ENCODE data around the gene SH3BGRL. TPM values are rescaled to one million over a fixed set of nuclear protein-coding genes. Genes with fewer than 3 reads are reported as not detected.
"Not testable (repeated sequence)": the region's sequence is repeated elsewhere in the genome, so short reads cannot be mapped to it uniquely, and the experiment has no call there.

SH3BGRL gene
- total and polyA plus RNA-seq, 2 donors from 2014 or later: 114 to 130 TPM

GRCh38 chrX:81336455-81337152, 134.7 kb downstream of the SH3BGRL start:
- FAIRE-seq (no peak), DNase-seq (peak in 1 of 5 donors; percentile 19)
- no peaks in the 10 kb centered on the region for H3K9me3 ChIP-seq (ENCODE audit: control insufficient read depth in 2 of 3, insufficient read depth in 1 of 3, low read length in 3 of 3)
- TF ChIP-seq, protein P1, sequence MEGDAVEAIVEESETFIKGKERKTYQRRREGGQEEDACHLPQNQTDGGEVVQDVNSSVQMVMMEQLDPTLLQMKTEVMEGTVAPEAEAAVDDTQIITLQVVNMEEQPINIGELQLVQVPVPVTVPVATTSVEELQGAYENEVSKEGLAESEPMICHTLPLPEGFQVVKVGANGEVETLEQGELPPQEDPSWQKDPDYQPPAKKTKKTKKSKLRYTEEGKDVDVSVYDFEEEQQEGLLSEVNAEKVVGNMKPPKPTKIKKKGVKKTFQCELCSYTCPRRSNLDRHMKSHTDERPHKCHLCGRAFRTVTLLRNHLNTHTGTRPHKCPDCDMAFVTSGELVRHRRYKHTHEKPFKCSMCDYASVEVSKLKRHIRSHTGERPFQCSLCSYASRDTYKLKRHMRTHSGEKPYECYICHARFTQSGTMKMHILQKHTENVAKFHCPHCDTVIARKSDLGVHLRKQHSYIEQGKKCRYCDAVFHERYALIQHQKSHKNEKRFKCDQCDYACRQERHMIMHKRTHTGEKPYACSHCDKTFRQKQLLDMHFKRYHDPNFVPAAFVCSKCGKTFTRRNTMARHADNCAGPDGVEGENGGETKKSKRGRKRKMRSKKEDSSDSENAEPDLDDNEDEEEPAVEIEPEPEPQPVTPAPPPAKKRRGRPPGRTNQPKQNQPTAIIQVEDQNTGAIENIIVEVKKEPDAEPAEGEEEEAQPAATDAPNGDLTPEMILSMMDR (IDR thresholded peaks at IDR 0.05; ENCODE audit: borderline replicate concordance, extremely low read depth, insufficient read depth): no peak
- no peak overlapping the region for H3K9ac ChIP-seq (ENCODE audit: low read length in 3 of 3)
- no peak overlapping the region for H3K27ac ChIP-seq (ENCODE audit: low read depth in 2 of 2, low read length in 2 of 2)
- intact Hi-C loops (cut with DNase I): no loop called here
- no peaks in the 10 kb centered on the region for H3K4me1 ChIP-seq (ENCODE audit: control insufficient read depth in 2 of 3, insufficient read depth in 2 of 3, low read depth in 1 of 3, low read length in 3 of 3)
- no peaks in the 10 kb centered on the region for H3K27me3 ChIP-seq (ENCODE audit: control insufficient read depth, insufficient read depth, low read length)
- H3K36me3 ChIP-seq (ENCODE audit: control insufficient read depth in 2 of 3, insufficient read depth in 3 of 3, low read length in 3 of 3): no peaks in the 10 kb centered on the region
- H3K4me3 ChIP-seq (ENCODE audit: low read length in 3 of 3): no peak overlapping the region

DNA sequence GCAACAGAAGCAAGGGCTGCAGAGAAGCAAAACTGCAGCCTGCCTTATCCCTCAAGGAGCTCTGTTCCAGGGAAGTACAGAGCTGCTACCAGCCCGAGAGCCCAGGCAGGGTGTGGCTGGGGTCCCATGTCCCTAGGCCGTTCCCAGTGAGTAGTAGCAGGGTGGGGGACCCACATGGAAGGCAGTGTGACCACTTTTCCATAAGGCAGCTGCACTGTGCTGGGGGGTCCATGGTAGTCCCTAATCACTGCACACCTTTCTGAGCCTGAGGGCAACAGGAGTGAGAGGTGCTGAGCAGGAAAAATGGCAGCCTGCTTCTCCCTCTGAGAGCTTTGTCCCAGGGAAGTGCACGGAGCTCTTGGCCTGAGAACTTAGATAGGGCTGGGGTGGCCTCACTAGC, 135.9 kb downstream of the SH3BGRL start:
- TF ChIP-seq, protein P1 (IDR thresholded peaks at IDR 0.05; ENCODE audit: borderline replicate concordance, extremely low read depth, insufficient read depth): no peak
- no peak for FAIRE-seq
- intact Hi-C loops (cut with DNase I): no loop called here

DNA sequence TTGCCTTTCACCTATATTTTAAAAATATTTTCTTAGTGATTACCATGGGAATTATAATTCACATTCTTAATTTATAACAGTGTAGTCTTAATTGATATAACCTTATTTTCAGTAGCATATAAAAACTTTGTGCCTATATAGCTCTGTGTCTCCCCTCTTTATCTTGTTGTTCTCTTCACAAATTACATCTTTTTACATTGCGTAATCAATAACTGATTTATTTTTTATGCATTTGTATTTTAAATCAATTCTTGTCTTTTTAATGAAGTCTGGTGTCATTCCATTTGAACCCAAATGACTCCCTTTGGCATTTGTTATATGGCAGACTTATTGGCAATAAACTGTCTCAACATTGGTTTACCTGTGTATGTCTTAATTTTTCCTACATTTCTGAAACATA, 137.0 kb downstream of the SH3BGRL start:
- DNase-seq (no peak), FAIRE-seq (no peak)
- Histone ChIP-seq H3K9me3 (ENCODE audit: control insufficient read depth in 2 of 3, insufficient read depth in 1 of 3, low read length in 3 of 3) (no peaks in the 10 kb centered on the region), H3K9ac (ENCODE audit: low read length in 3 of 3) (no peak overlapping the region), H3K4me1 (ENCODE audit: control insufficient read depth in 2 of 3, insufficient read depth in 2 of 3, low read depth in 1 of 3, low read length in 3 of 3) (no peaks in the 10 kb centered on the region), H3K36me3 (ENCODE audit: control insufficient read depth in 2 of 3, insufficient read depth in 3 of 3, low read length in 3 of 3) (no peaks in the 10 kb centered on the region), H3K4me3 (ENCODE audit: low read length in 3 of 3) (no peak overlapping the region), H3K27ac (ENCODE audit: low read depth in 2 of 2, low read length in 2 of 2) (no peak overlapping the region), H3K27me3 (ENCODE audit: control insufficient read depth, insufficient read depth, low read length) (no peaks in the 10 kb centered on the region)
- TF ChIP-seq, protein P1 (IDR thresholded peaks at IDR 0.05; ENCODE audit: borderline replicate concordance, extremely low read depth, insufficient read depth): no peak
- intact Hi-C loops (cut with DNase I): no loop called here

More for the DNA sequence above, 135.9 kb downstream of the SH3BGRL start:
- H3K27ac ChIP-seq (ENCODE audit: low read depth in 2 of 2, low read length in 2 of 2): no peak overlapping the region
- H3K27me3 ChIP-seq (ENCODE audit: control insufficient read depth, insufficient read depth, low read length): no peaks in the 10 kb centered on the region
- no peak overlapping the region for H3K4me3 ChIP-seq (ENCODE audit: low read length in 3 of 3)
- H3K9ac ChIP-seq (ENCODE audit: low read length in 3 of 3): no peak overlapping the region
- H3K4me1 ChIP-seq (ENCODE audit: control insufficient read depth in 2 of 3, insufficient read depth in 2 of 3, low read depth in 1 of 3, low read length in 3 of 3): no peaks in the 10 kb centered on the region
- H3K36me3 ChIP-seq (ENCODE audit: control insufficient read depth in 2 of 3, insufficient read depth in 3 of 3, low read length in 3 of 3): no peaks in the 10 kb centered on the region
- DNase-seq: peak in 1 of 5 donors; percentile 18
- no peaks in the 10 kb centered on the region for H3K9me3 ChIP-seq (ENCODE audit: control insufficient read depth in 2 of 3, insufficient read depth in 1 of 3, low read length in 3 of 3)

GRCh38 chrX:81345296-81345695, 143.4 kb downstream of the SH3BGRL start:
- H3K27ac ChIP-seq (ENCODE audit: low read depth in 2 of 2, low read length in 2 of 2); FAIRE-seq; DNase-seq; H3K9me3 ChIP-seq (ENCODE audit: control insufficient read depth in 2 of 3, insufficient read depth in 1 of 3, low read length in 3 of 3); H3K4me3 ChIP-seq (ENCODE audit: low read length in 3 of 3); H3K9ac ChIP-seq (ENCODE audit: low read length in 3 of 3); intact Hi-C loops (cut with DNase I); H3K4me1 ChIP-seq (ENCODE audit: control insufficient read depth in 2 of 3, insufficient read depth in 2 of 3, low read depth in 1 of 3, low read length in 3 of 3); H3K27me3 ChIP-seq (ENCODE audit: control insufficient read depth, insufficient read depth, low read length); H3K36me3 ChIP-seq (ENCODE audit: control insufficient read depth in 2 of 3, insufficient read depth in 3 of 3, low read length in 3 of 3): not testable (repeated sequence)

Other genes starting within 250 kb of the SH3BGRL start
- 5.6 TPM for gene HMGN5, start 189 bp upstream of the SH3BGRL start, total RNA-seq
- 34.4 TPM for gene HMGN5, start 189 bp upstream of the SH3BGRL start, polyA plus RNA-seq (ENCODE audit: insufficient read depth, low read depth, low replicate concordance)